Liver (tissue), 9 donors: ENCODE data around the gene NFAT5. TPM values are rescaled to one million over a fixed set of nuclear protein-coding genes. Genes with fewer than 3 reads are reported as not detected.

Source experiments
- DNase-seq: peaks from one replicate; pipeline ENCODE4 v3.0.0-alpha.2; 2017; ENCODE audit warnings: low spot score
- H3K27ac ChIP-seq, 2 donors: one replicate each; pipeline ENCODE4 v1.7.0; 2013; ENCODE audit warnings: inconsistent platforms in 2 of 2, low read length in 2 of 2, control low read depth in 1 of 2, low read depth in 1 of 2, mild to moderate bottlenecking in 1 of 2
- H3K27me3 ChIP-seq, 4 donors: one replicate each; pipeline versions ENCODE4 v1.6.1 to v1.7.0; 2013; ENCODE audit warnings: low read length in 3 of 4, inconsistent platforms in 1 of 4, mild to moderate bottlenecking in 1 of 4, moderate library complexity in 1 of 4; ENCODE audit not compliant: control insufficient read depth in 4 of 4, insufficient read depth in 4 of 4
- H3K36me3 ChIP-seq, 4 donors: one replicate each; pipeline versions ENCODE4 v1.6.1 to v1.7.0; 2013; ENCODE audit warnings: low read length in 3 of 4, mild to moderate bottlenecking in 3 of 4, low read depth in 1 of 4, moderate library complexity in 1 of 4; ENCODE audit not compliant: control insufficient read depth in 4 of 4, insufficient read depth in 3 of 4
- H3K4me1 ChIP-seq, 4 donors: one replicate each; pipeline versions ENCODE4 v1.6.1 to v1.7.0; 2013; ENCODE audit warnings: low read length in 3 of 4, mild to moderate bottlenecking in 3 of 4, moderate library complexity in 1 of 4; ENCODE audit not compliant: control insufficient read depth in 4 of 4, insufficient read depth in 4 of 4
- H3K4me3 ChIP-seq, 3 donors: one replicate each; pipeline versions ENCODE4 v1.6.1 to v1.7.0; 2013; ENCODE audit warnings: low read length in 3 of 3, control low read depth in 1 of 3, low read depth in 1 of 3, mild to moderate bottlenecking in 1 of 3
- H3K9ac ChIP-seq, 2 donors: one replicate each; pipeline ENCODE4 v1.7.0; 2013; ENCODE audit warnings: low read length in 2 of 2, mild to moderate bottlenecking in 2 of 2, moderate library complexity in 2 of 2, control low read depth in 1 of 2, low read depth in 1 of 2
- H3K9me3 ChIP-seq, 4 donors: one replicate each; pipeline versions ENCODE4 v1.6.1 to v1.7.0; 2013; ENCODE audit warnings: low read length in 3 of 4; ENCODE audit not compliant: control insufficient read depth in 4 of 4
- ATF3 ChIP-seq: IDR thresholded peaks from 2 replicates; pipeline ENCODE4 v1.6.1; 2016; ENCODE audit warnings: antibody characterized with exemption
- CTCF ChIP-seq: fragments of 150-350 bp; IDR thresholded peaks from 2 replicates; pipeline ENCODE4 v1.5.1; 2017; ENCODE audit warnings: improper control_type of control experiment, low read depth, low read length; ENCODE audit not compliant: missing input control
- EGR1 ChIP-seq, 2 donors: IDR thresholded peaks; 2 replicates each; pipeline ENCODE4 v1.6.1; 2016 to 2018; ENCODE audit warnings: antibody characterized with exemption in 2 of 2, low read depth in 2 of 2
- FOXA1 ChIP-seq: IDR thresholded peaks from 2 replicates; pipeline ENCODE4 v1.6.1; 2016; ENCODE audit warnings: antibody characterized with exemption
- FOXA2 ChIP-seq: IDR thresholded peaks from 2 replicates; pipeline ENCODE4 v1.6.1; 2016; ENCODE audit warnings: antibody characterized with exemption
- GABPA ChIP-seq, 2 donors: IDR thresholded peaks in 1 of 2; conservative IDR thresholded peaks in 1 of 2; 2 replicates each; pipeline ENCODE4 v1.6.1; 2016; ENCODE audit warnings: antibody characterized with exemption in 2 of 2, mild to moderate bottlenecking in 1 of 2, moderate library complexity in 1 of 2
- HNF4A ChIP-seq, 2 donors: conservative IDR thresholded peaks; 2 replicates each; pipeline ENCODE4 v1.6.1; 2016; ENCODE audit warnings: antibody characterized with exemption in 2 of 2, mild to moderate bottlenecking in 2 of 2
- HNF4G ChIP-seq: IDR thresholded peaks from 2 replicates; pipeline ENCODE4 v1.6.1; 2016; ENCODE audit warnings: antibody characterized with exemption
- JUND ChIP-seq, 2 donors: IDR thresholded peaks; 2 replicates each; pipeline ENCODE4 v1.6.1; 2016; ENCODE audit warnings: antibody characterized with exemption in 2 of 2
- MAX ChIP-seq: IDR thresholded peaks from 2 replicates; pipeline ENCODE4 v1.6.1; 2016; ENCODE audit warnings: antibody characterized with exemption
- NR2F2 ChIP-seq: IDR thresholded peaks from 2 replicates; pipeline ENCODE4 v1.6.1; 2016; ENCODE audit warnings: antibody characterized with exemption
- RAD21 ChIP-seq, 2 donors: IDR thresholded peaks; 2 replicates each; pipeline ENCODE4 v1.6.1; 2016; ENCODE audit warnings: antibody characterized with exemption in 2 of 2, mild to moderate bottlenecking in 2 of 2
- REST ChIP-seq: IDR thresholded peaks from 2 replicates; pipeline ENCODE4 v1.6.1; 2016; ENCODE audit warnings: antibody characterized with exemption, mild to moderate bottlenecking
- RXRA ChIP-seq, 2 donors: IDR thresholded peaks; 2 replicates each; pipeline ENCODE4 v1.6.1; 2017 to 2018; ENCODE audit warnings: antibody characterized with exemption in 2 of 2, mild to moderate bottlenecking in 1 of 2
- SP1 ChIP-seq: IDR thresholded peaks from 2 replicates; pipeline ENCODE4 v1.6.1; 2018; ENCODE audit warnings: antibody characterized with exemption, mild to moderate bottlenecking
- TAF1 ChIP-seq: conservative IDR thresholded peaks from 2 replicates; pipeline ENCODE4 v1.6.1; 2016; ENCODE audit warnings: antibody characterized with exemption, mild to moderate bottlenecking
- YY1 ChIP-seq: IDR thresholded peaks from 2 replicates; pipeline ENCODE4 v1.6.1; 2016; ENCODE audit warnings: antibody characterized with exemption, mild to moderate bottlenecking
- WGBS: extraction: QIAGEN DNeasy Blood & Tissue Kit; methylation state at CpG from one replicate; pipeline ENCODE4 v1.1.7; 2013; 5-methylcytosine and 5-hydroxymethylcytosine counted together
- polyA plus RNA-seq, 2 donors: library from polyadenylated mRNA; stranded (reverse) in 1 of 2; unstranded in 1 of 2; fragments of 200-250 nt in 1 of 2; fragments of >200 nt in 1 of 2; fragmentation: Nextera tagmentation in 1 of 2; extraction: Ambion mirVana in 1 of 2; gene quantifications; one replicate each; pipeline versions ENCODE4 v1.2.1 to v1.2.3, GENCODE V29; 2013 to 2015
- total RNA-seq, 2 donors: library from RNA; depleted of rRNA; stranded (reverse); fragments of >200 nt; gene quantifications; one replicate each; pipeline ENCODE4 v1.2.3, GENCODE V29; 2014
- donor health status: healthy.
- donor health status: healthy.
- donor health status: healthy.
- donor health status: healthy.
- donor health status: healthy.

NFAT5 gene
- total and polyA plus RNA-seq, 4 donors: 1.5 to 21.0 (median 11.2) TPM

- Histone ChIP-seq H3K9me3 (no peaks in the 10 kb centered on the region), H3K27ac (no peak overlapping the region), H3K27me3 (no peaks in the 10 kb centered on the region), H3K4me3 (no peak overlapping the region), H3K36me3 (peaks cover 11 to 57% (median 35%) of the 10 kb centered on the region in 4 donors), H3K4me1 (peaks cover 0 to 6% (median under 1%) of the 10 kb centered on the region in 4 donors), H3K9ac (no peak overlapping the region)
- peak; percentile 55 for DNase-seq
- WGBS: 80% methylated on average over 41 of the region's 41 CpGs
- TF ChIP-seq HNF4A (conservative IDR thresholded peaks at IDR 0.05): peak; percentile 21 to 35
- TF ChIP-seq SP1: no peak
Observed at GRCh38 chr16:69741951-69742904, 176.5 kb downstream of the NFAT5 start.

- Histone ChIP-seq H3K9ac (no peak overlapping the region), H3K4me1 (peaks cover 0 to 6% (median under 1%) of the 10 kb centered on the region in 4 donors), H3K36me3 (peaks cover 18 to 77% (median 56%) of the 10 kb centered on the region in 4 donors), H3K9me3 (no peaks in the 10 kb centered on the region), H3K27me3 (no peaks in the 10 kb centered on the region), H3K27ac (no peak overlapping the region), H3K4me3 (no peak overlapping the region)
- WGBS: 95% methylated on average over 35 of the region's 35 CpGs
- no peak for DNase-seq
- TF ChIP-seq JUND (IDR thresholded peaks at IDR 0.05) (no peak), GABPA (IDR thresholded peaks at IDR 0.05 in 1 of 2, conservative IDR thresholded peaks at IDR 0.05 in 1 of 2) (no peak), MAX (no peak), HNF4G (no peak), SP1 (no peak)
Observed at GRCh38 chr16:69744363-69745231, 178.8 kb downstream of the NFAT5 start.

GRCh38 chr16:69745232-69745612, 179.5 kb downstream of the NFAT5 start:
- peaks cover 0 to 6% (median under 1%) of the 10 kb centered on the region in 4 donors for H3K4me1 ChIP-seq
- 95% methylated on average over 11 of the region's 11 CpGs for WGBS
- H3K36me3 ChIP-seq: peaks cover 18 to 76% (median 56%) of the 10 kb centered on the region in 4 donors
- H3K27ac ChIP-seq: no peak overlapping the region
- no peak overlapping the region for H3K4me3 ChIP-seq
- H3K9ac ChIP-seq: no peak overlapping the region
- no peaks in the 10 kb centered on the region for H3K27me3 ChIP-seq
- no peak for DNase-seq
- H3K9me3 ChIP-seq: no peaks in the 10 kb centered on the region
- TF ChIP-seq JUND (IDR thresholded peaks at IDR 0.05) (no peak), FOXA2 (no peak), CTCF (no peak), RAD21 (IDR thresholded peaks at IDR 0.05) (no peak), YY1 (no peak), REST (no peak), SP1 (no peak), NR2F2 (no peak), MAX (no peak), TAF1 (no peak), ATF3 (no peak), HNF4G (no peak), RXRA (IDR thresholded peaks at IDR 0.05) (no peak), EGR1 (IDR thresholded peaks at IDR 0.05; ENCODE audit: low read depth in 2 of 2) (no peak), FOXA1 (no peak)
